ENCODE measurements around the gene HS6ST3.

Gene HS6ST3

DNA sequence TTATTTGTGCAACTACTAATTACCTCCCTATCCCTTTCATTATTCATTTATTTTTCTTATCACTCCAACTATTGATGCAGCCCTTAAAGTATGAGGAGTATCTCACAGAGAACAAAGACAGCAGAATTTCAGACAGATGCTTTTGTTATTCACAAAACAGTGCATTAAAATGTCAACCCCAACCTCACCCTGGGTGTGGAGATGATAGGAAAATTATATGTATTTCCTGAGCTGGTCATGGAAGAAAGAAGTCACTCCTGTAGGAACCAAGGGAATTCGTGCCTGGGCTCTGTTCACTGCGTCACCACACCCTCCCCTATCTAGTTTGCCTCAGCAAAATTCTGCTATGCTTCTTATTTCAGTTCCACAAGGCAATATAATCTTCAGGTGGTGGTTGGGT lies 588.9 kb downstream of the HS6ST3 start:
- DNase-seq = no peak

GRCh38 chr13:96680898-96681297 lies 591.0 kb downstream of the HS6ST3 start:
- no peak for DNase-seq

- no peak for DNase-seq
Observed at GRCh38 chr13:96681766-96682165, 591.9 kb downstream of the HS6ST3 start.

DNA sequence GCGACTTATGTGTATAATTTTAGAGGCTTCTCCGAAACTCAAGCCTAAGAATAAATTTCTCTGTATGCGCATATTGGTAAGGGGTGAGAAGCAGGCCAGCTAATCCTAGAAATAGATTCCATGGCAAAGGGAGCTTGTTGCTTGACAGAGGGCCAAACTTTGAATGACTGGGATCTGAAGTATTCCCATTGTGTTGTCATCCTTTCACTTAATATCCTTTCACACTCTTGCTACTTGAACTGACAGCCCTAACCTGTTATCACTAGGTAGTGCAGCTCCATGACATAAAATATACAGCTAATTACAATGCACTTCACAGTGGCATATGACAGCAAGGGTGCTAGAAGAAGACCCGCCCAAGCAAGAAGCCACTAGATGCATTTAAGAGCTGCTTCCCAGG lies 594.6 kb downstream of the HS6ST3 start:
- no peak for DNase-seq

DNA sequence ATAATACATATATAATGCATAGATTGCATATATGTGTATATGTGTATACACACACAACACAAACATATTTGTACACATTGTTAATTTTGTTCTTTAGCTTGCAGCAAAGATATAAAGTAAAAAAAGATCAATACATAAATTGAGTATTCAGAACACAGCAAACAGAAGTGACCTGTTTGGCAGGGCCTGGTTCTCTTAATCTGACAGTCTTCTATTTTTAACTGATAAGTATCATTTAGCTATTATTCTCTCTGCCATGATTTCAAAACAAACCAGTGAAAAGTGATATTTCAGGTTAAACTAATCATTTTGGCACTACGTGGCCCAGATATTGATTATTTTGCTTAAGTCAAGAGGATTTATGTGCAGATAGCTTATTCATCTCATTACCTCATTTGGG lies 595.0 kb downstream of the HS6ST3 start:
- no peak for DNase-seq

DNA sequence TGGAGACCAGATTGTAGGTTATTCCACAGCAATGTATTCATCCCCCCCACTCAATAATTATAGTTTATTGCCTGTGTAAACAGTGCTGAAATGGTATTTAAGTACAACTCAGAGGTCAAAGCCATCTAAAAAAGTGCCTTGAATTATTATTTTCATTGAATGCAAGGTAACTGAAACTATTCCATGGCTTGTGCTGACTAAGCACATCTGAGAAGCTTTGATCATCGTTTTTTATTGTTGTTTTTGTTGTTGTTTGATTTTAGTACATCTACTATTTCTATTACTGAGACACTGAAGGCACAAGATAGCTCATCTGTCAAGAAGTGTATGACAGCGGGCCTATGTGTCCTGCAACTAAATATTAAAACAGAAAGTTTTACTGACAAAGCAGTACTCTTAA lies 596.4 kb downstream of the HS6ST3 start:
- no peak for DNase-seq

DNA sequence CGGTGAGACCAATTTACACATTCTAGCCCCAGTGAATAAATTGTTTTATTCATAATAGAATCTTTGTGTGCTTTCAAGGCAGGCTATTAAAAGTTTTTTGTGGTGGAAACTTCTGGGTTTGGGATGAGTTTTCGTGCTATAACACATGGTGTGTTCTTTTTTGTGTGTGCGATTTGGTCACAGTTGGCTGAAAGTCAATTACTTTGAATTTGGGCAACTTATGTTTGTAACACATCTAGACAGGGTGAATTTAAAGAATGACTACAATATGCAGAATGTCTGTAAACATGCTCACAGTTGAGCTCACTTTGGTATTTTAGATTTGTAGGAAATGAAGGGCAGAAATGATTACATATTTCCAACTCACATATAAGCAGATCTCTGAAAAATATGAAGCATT lies 597.3 kb downstream of the HS6ST3 start:
- DNase-seq = no peak

- DNase-seq = no peak
Observed at GRCh38 chr13:96690998-96691397, 601.1 kb downstream of the HS6ST3 start.

- DNase-seq = no peak
Observed at GRCh38 chr13:96696389-96696900, 606.5 kb downstream of the HS6ST3 start.

DNA sequence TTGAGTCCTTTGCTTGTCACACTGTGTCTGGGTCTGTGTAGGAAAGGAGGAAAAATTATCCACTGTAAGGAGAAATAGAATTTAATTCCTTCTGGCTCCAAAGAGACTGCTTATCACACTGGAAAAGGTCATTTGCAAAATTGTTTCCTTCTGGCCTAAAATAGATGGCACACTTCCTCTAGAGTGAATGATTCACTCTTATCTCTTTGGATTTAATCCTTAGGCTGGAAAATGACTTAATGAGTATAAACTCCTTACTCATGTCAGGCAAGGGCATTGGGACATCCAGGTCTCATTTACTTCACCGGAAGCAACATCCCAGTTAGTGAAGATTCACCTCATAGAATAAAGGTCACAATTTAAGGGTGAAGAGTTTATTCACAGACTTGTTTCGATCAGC lies 610.8 kb downstream of the HS6ST3 start:
- no peak for DNase-seq

- no peak for DNase-seq
Observed at GRCh38 chr13:96707146-96707545, 617.2 kb downstream of the HS6ST3 start.

DNA sequence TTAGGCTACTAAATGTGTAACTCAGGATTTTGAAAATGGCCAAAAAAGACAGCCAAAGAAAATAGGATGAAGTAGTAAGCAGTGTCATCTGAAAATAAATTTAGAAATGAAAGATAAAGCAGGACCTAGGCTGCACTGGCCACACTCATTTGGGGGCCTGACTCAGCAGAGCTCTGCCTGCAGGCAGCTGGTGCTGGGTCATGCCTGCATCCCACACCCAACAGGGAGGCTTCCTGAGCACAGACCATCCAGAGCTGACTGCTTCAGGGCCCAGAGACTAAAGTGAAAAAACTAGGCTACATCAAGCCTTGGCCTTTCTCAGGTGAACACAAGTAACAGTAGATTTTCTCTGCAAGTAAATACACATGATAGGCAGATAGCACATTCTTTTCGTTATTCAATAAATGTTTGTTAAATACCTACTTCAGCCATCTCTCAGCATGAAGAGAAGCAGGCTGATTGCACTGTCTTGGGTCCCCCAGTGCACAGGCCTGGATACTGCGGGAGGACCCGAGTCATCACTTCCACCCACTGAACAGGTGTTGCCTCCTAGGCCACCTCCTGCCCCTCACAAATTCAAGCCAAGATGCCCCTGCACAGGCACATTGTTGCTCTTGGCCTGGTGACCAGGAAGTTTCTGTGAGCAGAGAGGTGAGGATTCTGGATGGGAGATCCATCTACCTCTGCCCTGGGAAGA lies 620.4 kb downstream of the HS6ST3 start:
- no peak for DNase-seq

DNA sequence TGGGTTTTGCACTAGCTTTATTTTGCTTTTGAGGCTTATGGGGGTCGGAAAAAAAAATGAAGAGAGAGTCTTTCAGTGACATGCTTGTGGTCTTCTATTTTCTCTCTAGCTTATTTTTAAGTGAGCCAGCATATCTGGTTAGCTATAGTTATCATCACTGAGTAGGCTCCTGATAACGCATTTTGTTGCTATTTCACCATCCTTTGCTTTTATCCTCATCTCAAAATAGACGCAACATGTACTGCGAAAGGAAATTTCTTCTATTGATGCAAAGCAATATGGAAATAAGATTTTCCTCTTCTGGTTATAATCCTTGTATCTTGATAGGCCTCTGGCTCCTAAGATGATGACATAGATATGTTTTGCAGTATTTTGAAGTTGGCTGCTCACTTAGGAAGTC lies 630.5 kb downstream of the HS6ST3 start:
- DNase-seq = no peak

DNA sequence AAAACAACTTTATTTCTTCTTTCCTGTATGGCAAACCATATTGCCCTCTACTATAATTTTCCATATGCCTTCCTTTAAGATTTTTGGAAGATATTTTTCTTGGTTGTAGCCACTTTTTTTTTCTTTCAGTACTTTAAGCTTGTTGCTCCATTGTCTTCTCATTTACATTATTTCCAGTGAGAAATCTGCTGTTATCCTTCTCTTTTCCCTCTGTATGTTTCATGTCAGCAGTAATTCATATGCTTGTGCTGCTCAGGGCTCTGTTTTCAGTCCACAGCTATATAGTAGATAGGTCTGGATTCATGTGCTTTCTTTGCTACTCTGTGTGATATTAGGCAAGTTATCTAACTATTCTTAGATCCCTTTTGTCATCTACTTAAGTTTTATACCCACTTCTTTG lies 636.7 kb downstream of the HS6ST3 start:
- no peak for DNase-seq

GRCh38 chr13:96728463-96728862 lies 638.6 kb downstream of the HS6ST3 start:
- no peak for DNase-seq

DNA sequence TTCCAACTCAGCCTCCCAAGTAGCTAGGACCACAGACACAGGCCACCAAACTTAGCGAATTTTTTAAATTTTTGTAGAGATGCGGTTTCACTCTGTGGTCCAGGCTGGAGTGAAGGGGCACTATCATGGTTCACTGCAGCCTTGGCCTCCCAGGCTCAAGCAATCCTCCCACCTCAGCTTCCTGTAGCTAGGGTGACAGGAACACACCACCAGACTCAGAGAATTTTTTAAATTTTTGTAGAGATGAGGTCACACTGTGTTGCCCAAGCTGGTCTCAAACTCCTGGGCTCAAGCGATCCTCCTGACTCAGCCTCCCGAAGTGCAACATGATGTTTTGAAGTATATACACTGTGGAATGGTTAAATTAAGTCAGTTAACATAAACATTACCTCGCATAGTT lies 640.8 kb downstream of the HS6ST3 start:
- DNase-seq = no peak

DNA sequence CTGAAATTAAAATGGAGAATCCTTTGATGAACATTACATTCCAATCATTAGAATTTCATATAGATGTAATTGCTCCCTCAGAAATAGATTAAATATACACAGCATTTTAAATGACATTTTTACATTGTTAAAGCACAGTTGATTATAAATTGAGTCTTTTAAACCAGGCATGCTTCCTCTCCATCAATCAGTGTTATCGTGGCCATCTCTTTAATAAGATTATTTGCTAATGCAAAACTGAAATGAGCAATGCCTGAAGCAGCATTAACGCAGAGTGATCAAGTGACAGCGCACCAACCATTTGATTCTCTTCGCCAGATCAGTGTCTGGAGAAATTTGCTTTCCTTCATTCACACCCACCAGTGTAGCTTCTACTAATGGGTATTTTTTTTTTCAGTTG lies 644.6 kb downstream of the HS6ST3 start:
- DNase-seq = no peak

- no peak for DNase-seq
Observed at GRCh38 chr13:96741779-96742178, 651.9 kb downstream of the HS6ST3 start.

DNA sequence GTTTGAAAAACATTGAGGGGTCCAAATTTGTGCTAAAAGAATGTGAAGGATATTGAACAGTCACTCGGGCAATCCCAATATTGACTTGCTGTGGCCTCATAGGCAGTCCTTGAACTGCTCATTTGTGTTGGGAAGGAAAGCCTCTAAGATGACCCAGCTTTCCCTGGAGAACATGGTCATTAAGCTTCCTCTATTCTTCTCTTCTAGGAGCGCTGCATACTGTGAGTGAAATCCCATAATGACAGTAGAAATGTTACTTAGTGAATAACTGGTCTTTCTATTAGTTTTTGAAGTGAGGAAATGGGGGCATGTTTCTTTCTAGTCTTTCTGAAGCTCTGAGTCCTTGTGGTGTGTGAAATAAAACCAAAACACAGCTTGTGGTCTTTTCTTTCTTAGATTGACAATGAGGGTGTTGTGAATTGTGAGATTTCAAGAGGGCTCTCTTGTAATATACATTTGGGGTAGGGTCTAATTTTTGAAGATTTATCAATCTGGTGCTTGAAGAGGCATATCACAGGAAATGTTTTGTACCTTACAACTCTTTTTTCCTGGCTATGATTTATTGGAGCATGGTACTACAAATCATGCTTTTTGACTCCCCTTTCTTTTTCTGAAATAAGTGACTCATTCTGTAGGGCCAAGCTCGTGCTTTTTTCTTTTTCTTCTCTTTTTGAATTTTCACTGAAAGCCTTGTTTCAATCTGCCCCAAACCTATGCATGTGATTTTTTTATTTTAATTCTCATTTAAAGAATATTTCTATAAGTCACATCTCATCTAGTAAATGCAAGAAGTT lies 653.6 kb downstream of the HS6ST3 start:
- DNase-seq = no peak

DNA sequence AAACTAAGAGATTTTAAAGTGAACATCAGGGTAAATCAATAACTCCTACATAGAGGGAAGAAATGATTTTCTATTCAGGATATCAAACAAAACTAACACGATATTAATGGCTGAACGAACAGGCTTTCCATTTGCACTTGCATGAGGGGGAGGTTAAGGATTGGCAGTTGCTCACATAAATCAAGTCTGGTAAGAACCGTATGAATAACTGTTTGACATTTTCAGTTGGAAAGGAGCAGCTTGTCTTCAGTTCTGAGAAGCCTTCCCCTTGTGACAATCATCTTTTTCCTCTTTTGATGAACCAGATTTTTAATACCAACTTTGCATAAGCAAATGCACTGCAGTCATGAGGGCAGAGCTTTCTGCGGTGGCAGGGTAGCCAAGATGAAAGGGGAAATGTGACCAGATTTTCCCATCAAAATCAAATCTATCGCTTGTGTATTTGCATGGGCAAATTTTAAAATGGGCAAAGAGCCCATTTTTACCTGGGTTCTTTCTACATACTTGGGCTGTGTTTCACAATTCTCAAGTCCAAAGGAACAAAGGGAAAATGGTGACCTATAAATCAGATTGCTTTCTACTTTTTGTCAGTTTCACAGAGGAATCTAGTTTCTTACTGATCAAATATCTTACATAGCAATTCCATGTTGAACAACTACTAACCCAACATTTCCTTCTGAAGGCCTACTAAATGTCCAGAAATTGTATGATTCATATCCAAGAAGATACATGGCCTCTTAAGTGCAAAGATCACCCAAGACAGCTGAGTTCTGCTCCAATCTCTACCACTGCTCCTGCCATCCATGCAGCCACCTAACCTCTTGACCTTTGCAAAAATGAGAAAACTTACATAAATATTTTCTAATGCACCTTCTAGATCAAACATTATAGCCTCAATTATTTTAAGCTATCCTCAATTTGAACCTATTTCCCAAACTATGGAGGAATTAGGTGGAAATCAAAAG lies 654.7 kb downstream of the HS6ST3 start:
- no peak for DNase-seq

GRCh38 chr13:96746886-96747285 lies 657.0 kb downstream of the HS6ST3 start:
- no peak for DNase-seq

GRCh38 chr13:96749825-96750224 lies 659.9 kb downstream of the HS6ST3 start:
- DNase-seq = no peak

DNA sequence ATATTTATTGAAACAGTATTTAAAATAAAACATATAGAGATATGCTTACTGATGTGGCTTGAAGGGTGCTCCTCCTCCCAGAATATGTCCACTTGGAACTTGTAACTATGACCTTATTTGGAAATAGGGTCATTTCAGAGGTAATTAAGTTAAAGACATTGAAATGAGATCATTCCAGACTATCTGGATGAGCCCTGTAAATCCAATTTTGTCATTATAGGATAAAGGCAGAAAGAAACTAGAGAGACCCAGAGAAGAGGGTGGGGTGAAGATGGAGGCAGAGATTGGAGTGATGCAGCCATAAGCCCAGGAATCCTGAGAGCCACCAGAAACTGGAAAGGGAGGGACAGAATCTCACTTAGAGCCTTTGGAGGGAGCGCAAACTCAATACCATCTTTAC lies 661.2 kb downstream of the HS6ST3 start:
- DNase-seq = no peak

All from CD4-positive, alpha-beta T cell treated with Interleukin-12 subunit alpha and Interleukin-12 subunit beta, for 1 hour (primary cell).